Stimulated activated CD8-positive, alpha-beta memory T cell treated with anti-CD3 and anti-CD28 coated beads, Interleukin-4, amount 100 ng/mL, for 48 hours (primary cell): ENCODE data around the gene NMRK1.

Experiments used
- DNase-seq: peaks from one replicate; pipeline ENCODE4 v3.0.0-alpha.2; 2020

Gene NMRK1

GRCh38 chr9:75087824-75088645, at the start of gene NMRK1, which contains the start of gene OSTF1:
TSS of gene NMRK1 (minus strand) at chr9:75088155. CDS start at chr9:75083115, 5,040 bp downstream.
TSS of gene OSTF1 (plus strand) at chr9:75088514. CDS start at chr9:75088693, 179 bp downstream.
- DNase-seq = peak; percentile 91

- DNase-seq = no peak
These were observed 46.5 kb upstream of the NMRK1 start for GRCh38 chr9:75134495-75134894.

GRCh38 chr9:75133396-75133795, 45.4 kb upstream of the NMRK1 start:
- DNase-seq = no peak

GRCh38 chr9:75132244-75132643, 44.3 kb upstream of the NMRK1 start:
- DNase-seq = no peak

- DNase-seq = no peak
These were observed 43.7 kb upstream of the NMRK1 start for GRCh38 chr9:75131700-75132099.

GRCh38 chr9:75130621-75131230, 42.8 kb upstream of the NMRK1 start:
- no peak for DNase-seq

- DNase-seq = no peak
These were observed 42.2 kb upstream of the NMRK1 start for GRCh38 chr9:75130172-75130571.

- DNase-seq = no peak
These were observed 40.6 kb upstream of the NMRK1 start for GRCh38 chr9:75128535-75128934.

GRCh38 chr9:75123696-75124095, 35.7 kb upstream of the NMRK1 start:
- no peak for DNase-seq

- no peak for DNase-seq
These were observed 34.1 kb upstream of the NMRK1 start for GRCh38 chr9:75121914-75122558.

- no peak for DNase-seq
These were observed 32.7 kb upstream of the NMRK1 start for GRCh38 chr9:75120686-75121085.

- DNase-seq = no peak
These were observed 29.6 kb upstream of the NMRK1 start for GRCh38 chr9:75117564-75117963.

GRCh38 chr9:75116306-75116705, 28.4 kb upstream of the NMRK1 start:
- DNase-seq = no peak

- no peak for DNase-seq
These were observed 24.8 kb upstream of the NMRK1 start for GRCh38 chr9:75112789-75113188.

GRCh38 chr9:75111019-75111622, 23.2 kb upstream of the NMRK1 start:
- DNase-seq = no peak

GRCh38 chr9:75109210-75109839, 21.4 kb upstream of the NMRK1 start:
- DNase-seq = no peak

- DNase-seq = no peak
These were observed 20.6 kb upstream of the NMRK1 start for GRCh38 chr9:75108571-75108970.

- no peak for DNase-seq
These were observed 18.9 kb upstream of the NMRK1 start for GRCh38 chr9:75106857-75107256.

GRCh38 chr9:75105841-75106240, 17.9 kb upstream of the NMRK1 start:
- DNase-seq = no peak

GRCh38 chr9:75105019-75105540, 17.1 kb upstream of the NMRK1 start:
- DNase-seq = no peak

- DNase-seq = no peak
These were observed 16.7 kb upstream of the NMRK1 start for GRCh38 chr9:75104607-75105006.

GRCh38 chr9:75102177-75102790, 14.3 kb upstream of the NMRK1 start:
- no peak for DNase-seq
